ENCODE results near the gene ELF3. TPM values are rescaled to one million over a fixed set of nuclear protein-coding genes. Genes with fewer than 3 reads are reported as not detected.
A peak's percentile ranks its signal among the peaks of the same experiment; 100 is the strongest.

The ELF3 gene
- total and polyA plus RNA-seq, 2 of the 13 experiments (the other 11 are each of a cell fraction or from before 2014, with no cell fraction given): 11.5 to 55.1 TPM

DNA sequence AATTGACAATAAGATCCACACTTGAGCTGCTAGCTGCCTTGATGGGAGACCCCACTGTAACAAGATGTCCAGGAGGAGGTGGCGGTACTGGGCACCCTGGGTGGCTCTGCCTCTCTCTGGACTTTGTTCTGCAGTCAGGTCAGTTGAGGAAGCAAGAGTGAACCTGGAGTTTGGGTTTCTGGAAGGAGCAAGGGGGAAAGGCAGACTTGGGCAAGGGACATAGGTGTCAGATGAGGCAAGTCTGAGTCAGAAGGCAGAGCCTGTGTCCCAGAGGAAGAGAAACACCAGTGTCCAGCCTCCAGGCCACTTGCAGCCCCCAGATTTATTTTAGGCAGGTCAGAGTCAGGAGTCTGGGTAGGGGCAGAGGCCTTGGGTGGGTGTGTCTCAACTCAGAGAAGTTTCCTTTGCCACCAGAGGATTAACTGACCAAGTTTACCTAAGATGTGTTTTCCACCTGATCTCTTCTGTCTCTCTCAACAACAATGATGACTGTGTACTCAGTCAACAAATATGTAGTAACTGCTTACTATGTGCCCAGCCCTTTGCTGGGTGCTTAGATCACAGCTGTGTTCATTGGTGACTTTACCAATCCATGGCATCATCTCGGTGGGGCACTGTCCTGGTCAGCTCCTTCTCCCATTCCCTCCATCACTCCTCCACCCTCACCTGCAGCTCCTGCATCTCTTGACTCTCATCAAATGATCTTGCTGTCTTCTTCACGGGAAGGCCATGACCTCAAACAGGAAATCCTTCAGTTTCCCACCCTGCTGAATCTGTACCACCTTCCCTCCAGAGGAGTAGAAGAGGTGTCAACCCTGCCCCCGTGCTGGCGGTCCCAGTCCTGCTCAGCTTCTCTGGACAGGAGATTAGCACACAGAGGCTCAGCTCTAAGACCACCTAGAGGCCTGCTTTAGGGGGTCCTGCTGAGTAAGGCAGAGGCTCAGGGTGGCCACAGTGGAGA, 36.6 kb downstream of the ELF3 start (continued):
- no peak for TF ChIP-seq ATF7 (IDR thresholded peaks at IDR 0.05)
- TF ChIP-seq ATF7 (CRISPR knock-in tag; IDR thresholded peaks at IDR 0.05): no peak
- peak; percentile 49; the same call in 1 of the 2 replicates for TF ChIP-seq KAT8 (CRISPR knock-in tag; IDR thresholded peaks at IDR 0.05)
- TF ChIP-seq, protein P1, sequence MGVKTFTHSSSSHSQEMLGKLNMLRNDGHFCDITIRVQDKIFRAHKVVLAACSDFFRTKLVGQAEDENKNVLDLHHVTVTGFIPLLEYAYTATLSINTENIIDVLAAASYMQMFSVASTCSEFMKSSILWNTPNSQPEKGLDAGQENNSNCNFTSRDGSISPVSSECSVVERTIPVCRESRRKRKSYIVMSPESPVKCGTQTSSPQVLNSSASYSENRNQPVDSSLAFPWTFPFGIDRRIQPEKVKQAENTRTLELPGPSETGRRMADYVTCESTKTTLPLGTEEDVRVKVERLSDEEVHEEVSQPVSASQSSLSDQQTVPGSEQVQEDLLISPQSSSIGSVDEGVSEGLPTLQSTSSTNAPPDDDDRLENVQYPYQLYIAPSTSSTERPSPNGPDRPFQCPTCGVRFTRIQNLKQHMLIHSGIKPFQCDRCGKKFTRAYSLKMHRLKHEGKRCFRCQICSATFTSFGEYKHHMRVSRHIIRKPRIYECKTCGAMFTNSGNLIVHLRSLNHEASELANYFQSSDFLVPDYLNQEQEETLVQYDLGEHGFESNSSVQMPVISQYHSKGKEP (CRISPR knock-in tag; IDR thresholded peaks at IDR 0.05): no peak
- no peak for TF ChIP-seq MYNN (CRISPR knock-in tag; IDR thresholded peaks at IDR 0.05; ENCODE audit: low read depth)
- TF ChIP-seq SNAI1 (CRISPR knock-in tag; IDR thresholded peaks at IDR 0.05; ENCODE audit: borderline replicate concordance): no peak
- no peak for TF ChIP-seq JARID2 (CRISPR knock-in tag; IDR thresholded peaks at IDR 0.05; ENCODE audit: insufficient replicate concordance)
- peak; percentile 13; the same call in 1 of the 2 replicates for TF ChIP-seq ZFX (CRISPR knock-in tag; IDR thresholded peaks at IDR 0.05; ENCODE audit: low read depth)
- no peak for TF ChIP-seq RBFOX2 (IDR thresholded peaks at IDR 0.05; ENCODE audit: low read depth, low read length)
- no peak for TF ChIP-seq ZNF615 (CRISPR knock-in tag; IDR thresholded peaks at IDR 0.05; ENCODE audit: borderline replicate concordance)
- TF ChIP-seq ELF1 (CRISPR knock-in tag; IDR thresholded peaks at IDR 0.05): no peak
- TF ChIP-seq NR2F6 (IDR thresholded peaks at IDR 0.05): 0 out of 2 replicates have a peak, but pooled peaks have one; percentile 38
- peak; percentile 61 for TF ChIP-seq NR2F6 (CRISPR knock-in tag; IDR thresholded peaks at IDR 0.05)
- TF ChIP-seq HNRNPUL1 (IDR thresholded peaks at IDR 0.05; ENCODE audit: low read depth, low read length): no peak
- TF ChIP-seq ZNF260 (CRISPR knock-in tag; IDR thresholded peaks at IDR 0.05; ENCODE audit: borderline replicate concordance, low read depth): no peak
- peak; percentile 56; the same call in 1 of the 2 replicates for TF ChIP-seq ZNF790 (CRISPR knock-in tag; IDR thresholded peaks at IDR 0.05; ENCODE audit: borderline replicate concordance)
- TF ChIP-seq ZNF607 (CRISPR knock-in tag; IDR thresholded peaks at IDR 0.05; ENCODE audit: borderline replicate concordance): no peak
- TF ChIP-seq FOXP1 (IDR thresholded peaks at IDR 0.05): no peak
- TF ChIP-seq FOXP1 (CRISPR knock-in tag; IDR thresholded peaks at IDR 0.05): peak; percentile 97
- TF ChIP-seq, protein P2, sequence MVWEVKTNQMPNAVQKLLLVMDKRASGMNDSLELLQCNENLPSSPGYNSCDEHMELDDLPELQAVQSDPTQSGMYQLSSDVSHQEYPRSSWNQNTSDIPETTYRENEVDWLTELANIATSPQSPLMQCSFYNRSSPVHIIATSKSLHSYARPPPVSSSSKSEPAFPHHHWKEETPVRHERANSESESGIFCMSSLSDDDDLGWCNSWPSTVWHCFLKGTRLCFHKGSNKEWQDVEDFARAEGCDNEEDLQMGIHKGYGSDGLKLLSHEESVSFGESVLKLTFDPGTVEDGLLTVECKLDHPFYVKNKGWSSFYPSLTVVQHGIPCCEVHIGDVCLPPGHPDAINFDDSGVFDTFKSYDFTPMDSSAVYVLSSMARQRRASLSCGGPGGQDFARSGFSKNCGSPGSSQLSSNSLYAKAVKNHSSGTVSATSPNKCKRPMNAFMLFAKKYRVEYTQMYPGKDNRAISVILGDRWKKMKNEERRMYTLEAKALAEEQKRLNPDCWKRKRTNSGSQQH (CRISPR knock-in tag; IDR thresholded peaks at IDR 0.05; ENCODE audit: low read depth): no peak
- TF ChIP-seq, protein P3, sequence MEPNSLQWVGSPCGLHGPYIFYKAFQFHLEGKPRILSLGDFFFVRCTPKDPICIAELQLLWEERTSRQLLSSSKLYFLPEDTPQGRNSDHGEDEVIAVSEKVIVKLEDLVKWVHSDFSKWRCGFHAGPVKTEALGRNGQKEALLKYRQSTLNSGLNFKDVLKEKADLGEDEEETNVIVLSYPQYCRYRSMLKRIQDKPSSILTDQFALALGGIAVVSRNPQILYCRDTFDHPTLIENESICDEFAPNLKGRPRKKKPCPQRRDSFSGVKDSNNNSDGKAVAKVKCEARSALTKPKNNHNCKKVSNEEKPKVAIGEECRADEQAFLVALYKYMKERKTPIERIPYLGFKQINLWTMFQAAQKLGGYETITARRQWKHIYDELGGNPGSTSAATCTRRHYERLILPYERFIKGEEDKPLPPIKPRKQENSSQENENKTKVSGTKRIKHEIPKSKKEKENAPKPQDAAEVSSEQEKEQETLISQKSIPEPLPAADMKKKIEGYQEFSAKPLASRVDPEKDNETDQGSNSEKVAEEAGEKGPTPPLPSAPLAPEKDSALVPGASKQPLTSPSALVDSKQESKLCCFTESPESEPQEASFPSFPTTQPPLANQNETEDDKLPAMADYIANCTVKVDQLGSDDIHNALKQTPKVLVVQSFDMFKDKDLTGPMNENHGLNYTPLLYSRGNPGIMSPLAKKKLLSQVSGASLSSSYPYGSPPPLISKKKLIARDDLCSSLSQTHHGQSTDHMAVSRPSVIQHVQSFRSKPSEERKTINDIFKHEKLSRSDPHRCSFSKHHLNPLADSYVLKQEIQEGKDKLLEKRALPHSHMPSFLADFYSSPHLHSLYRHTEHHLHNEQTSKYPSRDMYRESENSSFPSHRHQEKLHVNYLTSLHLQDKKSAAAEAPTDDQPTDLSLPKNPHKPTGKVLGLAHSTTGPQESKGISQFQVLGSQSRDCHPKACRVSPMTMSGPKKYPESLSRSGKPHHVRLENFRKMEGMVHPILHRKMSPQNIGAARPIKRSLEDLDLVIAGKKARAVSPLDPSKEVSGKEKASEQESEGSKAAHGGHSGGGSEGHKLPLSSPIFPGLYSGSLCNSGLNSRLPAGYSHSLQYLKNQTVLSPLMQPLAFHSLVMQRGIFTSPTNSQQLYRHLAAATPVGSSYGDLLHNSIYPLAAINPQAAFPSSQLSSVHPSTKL (CRISPR knock-in tag; IDR thresholded peaks at IDR 0.05): peak; percentile 92
- 0 out of 2 replicates have a peak, but pooled peaks have one; percentile 39 for TF ChIP-seq MEF2D (CRISPR knock-in tag; IDR thresholded peaks at IDR 0.05)
- 0 out of 2 replicates have a peak, but pooled peaks have one; percentile 21 for TF ChIP-seq MEIS1 (CRISPR knock-in tag; IDR thresholded peaks at IDR 0.05; ENCODE audit: borderline replicate concordance)
- TF ChIP-seq ZNF317 (CRISPR knock-in tag; IDR thresholded peaks at IDR 0.05): no peak
